CD4-positive, alpha-beta T cell treated with Interleukin-15 for 1 hour (primary cell): ENCODE measurements around the gene RAC2.
A peak's percentile ranks its signal among the peaks of the same experiment; 100 is the strongest.
"Not testable (repeated sequence)": the region's sequence is repeated elsewhere in the genome, so short reads cannot be mapped to it uniquely, and the experiment has no call there.

Experiments
- DNase-seq: peaks from one replicate; pipeline ENCODE4 v3.0.0-alpha.2; 2020

The RAC2 gene

DNA sequence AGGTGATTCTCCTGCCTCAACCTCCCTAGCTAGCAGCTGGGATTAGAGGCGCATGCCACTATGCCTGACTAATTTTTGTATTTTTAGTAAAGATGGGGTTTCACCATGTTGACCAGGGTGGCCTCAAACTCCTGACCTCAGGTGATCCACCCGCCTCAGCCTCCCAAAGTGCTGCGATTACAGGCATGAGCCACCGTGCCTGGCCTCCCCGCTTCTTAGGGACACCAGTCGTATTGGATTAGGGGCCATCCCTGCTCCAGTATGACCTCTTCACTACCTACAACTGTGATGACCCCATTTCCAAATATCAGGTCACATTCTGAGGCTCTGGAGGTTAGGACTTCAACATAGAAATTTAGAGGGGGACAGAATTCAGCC lies 42.6 kb downstream of the RAC2 start:
- not testable (repeated sequence) for DNase-seq

DNA sequence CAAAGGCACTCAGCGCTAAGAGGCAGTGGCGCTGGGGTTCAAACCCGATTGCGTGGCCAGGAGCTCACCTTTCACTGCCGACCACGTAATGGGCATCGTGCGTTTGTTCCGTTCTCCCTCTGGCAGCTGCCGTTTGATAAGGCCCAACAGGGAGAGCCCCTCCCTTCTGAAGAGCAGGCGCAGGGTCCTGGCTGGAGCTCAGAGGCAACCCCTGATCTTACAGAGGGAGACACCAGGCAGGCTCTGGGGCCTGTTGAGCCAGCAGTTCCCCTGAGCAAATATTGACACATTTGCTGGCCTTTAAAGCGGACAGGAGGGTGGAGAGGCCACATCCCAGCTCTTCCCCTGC lies 44.3 kb downstream of the RAC2 start:
- DNase-seq = no peak

DNA sequence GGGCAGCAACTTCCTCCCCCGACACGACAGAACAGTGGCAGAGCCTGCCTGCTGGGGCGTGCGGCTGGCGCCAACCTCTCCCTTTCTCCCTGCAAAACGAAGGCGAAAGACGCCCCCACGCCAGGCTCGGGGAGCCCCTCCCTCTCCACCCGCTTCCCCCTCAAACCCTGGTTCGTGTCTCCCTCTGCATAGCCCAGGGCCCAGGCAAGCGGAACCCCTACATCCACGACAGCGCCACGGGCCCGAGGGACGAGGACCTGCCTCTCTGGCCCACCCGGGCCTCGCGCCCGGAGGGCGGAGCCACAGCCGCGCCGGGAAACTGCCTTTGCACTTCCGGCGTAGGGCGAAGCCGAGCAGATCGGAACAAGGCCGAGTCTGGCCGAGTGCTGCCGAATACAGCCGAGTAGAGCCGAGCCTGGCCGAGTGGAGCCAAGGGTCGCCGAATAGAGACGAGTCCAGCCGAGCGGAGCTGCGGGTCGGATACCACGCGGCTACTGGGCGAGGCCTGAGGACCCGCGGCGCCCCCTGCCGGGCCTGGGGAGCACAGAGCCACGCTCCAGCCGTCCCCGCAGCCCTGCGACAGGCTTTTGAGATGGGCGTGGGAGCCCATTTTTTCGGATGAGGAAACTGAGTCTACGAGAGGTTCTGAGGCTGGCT lies 44.8 kb downstream of the RAC2 start:
- DNase-seq = peak; percentile 98

DNA sequence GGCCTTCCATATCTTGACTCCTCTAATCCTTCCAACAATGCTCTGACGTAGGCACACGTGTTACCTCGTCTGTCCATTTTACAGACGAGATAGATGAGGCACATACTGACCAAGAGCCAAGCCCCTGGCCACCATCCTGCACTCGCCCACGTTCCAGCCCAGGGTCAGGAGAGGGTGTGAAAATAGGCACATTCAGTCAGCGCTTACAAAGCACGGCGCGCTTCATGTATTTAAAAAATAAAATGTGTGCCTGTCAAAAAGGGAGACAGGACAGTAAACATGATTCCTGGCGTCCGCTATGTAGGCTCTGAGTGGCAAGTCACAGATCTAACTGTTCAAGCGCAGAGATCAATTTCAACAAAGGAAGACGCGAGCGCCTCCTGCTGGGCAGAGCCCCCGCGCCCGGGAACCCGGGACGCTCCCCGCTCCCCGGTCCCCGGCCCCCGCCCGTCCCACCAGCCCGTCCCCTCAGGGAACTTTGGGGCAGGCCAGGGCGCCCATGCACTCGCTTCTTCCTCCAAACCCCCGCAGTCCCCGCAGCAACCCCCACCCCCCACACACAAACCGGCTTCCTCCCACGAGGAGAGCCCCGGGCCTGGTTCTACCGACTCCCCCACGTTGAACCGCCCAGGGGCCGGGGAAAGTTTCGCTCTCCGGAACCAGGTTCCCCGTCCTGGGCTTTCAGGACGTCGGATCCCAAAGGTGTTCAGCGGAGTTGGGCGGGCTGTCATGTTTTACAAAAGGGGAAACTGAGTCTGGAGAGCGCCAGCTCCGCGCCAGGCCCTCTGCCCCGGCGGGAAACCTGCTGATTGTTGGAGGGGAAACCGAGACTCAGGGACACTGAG lies 45.6 kb downstream of the RAC2 start:
- peak; percentile 86 for DNase-seq

DNA sequence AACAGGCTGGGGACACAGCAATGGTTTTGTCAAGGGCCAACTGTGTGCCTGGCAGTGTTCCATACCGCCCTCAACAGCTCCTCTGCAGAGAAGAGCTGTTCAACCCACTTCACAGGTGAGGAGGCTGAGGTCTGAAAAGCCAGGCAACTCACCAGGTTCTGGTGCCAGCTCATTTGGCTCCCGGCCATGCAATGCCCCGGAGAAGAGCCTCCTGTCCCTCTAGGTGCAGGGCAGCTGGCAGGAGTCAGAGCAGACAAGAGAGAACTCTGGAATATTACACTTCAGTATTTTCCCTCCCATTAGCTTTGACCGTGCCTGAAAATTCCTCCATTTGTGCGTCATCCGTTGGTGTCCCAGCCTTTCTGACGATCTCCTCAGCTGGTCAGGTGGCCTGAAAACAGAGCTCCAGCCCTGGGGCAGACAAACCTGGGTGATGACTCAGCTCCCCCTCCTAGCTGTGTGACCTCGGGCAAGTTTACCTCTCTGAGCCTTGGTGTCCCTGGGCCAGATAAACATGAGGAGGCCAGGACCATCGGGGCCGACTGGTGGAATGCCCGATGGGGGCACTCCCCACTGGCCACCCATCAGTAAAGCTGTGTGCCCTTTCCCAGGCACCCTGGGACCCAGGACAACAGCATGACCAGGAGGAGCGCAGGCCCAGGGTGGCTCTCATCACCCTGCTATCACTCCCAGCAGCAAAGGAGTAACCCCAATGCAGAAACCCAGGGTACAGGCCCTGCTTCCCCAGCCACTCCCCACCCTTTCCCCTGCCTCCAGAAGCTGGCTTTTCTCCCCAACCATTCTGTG lies 46.4 kb downstream of the RAC2 start:
- no peak for DNase-seq

DNA sequence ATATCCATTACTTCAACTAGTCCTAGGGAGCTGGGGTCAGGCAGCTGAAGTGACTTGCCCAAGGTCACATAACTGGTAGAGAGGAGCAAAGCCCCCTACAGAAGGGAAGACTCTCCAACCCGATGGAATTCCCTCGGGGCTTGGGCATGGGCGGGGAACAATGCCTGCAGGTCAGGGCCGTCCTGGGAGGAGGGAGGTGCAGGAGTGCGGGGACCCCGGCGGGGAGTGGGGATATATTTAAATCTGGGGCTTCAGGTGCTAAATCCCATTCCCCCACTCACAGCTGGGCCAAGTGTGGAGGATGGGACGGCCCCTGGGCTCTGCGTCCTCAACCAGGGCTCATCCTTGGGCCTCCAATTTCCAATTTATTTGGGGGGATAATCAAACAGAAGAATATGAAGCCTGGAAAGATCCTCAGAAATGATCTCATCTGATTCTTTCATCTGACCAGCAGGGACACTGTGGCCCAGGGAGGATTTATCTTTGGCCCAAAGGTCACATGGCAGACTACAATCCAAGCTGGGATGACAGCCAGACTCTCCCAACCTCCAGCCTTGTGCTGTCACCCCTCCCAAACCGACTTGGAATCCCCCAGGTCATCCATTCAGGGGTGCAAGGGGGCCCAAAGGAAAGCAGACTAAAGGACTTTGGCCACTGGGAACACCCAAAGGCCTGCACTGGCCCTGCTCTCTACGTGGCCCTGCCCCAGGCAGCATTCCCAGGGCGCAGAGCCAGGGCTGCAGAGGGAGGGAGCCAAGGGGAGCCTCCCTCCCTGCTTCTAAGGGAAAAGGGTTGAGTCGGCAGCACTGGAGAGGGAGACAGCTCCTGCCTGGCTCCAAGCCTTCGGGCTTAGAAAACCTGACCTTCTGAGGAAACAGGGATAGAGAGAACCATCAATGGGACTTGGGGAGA lies 47.3 kb downstream of the RAC2 start:
- DNase-seq = no peak

DNA sequence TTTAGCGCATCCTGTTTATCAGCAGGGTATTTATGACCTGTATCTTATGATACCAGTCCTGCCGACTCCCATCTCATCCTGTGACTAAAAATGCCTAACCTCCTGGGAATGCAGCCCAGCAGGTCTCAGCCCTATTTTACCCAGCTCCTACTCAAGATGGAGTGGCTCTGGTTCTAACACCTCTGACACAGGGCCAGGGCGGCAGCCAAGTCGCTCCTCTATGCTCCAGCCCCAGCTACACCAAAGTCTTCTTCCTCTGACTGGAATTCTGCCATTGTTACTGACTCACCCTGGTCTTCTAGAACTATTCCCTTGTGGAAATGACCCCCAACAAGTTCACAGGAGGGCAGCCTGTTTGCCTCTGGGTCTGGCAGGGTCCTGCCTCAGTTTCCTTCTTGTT lies 48.1 kb downstream of the RAC2 start:
- no peak for DNase-seq

DNA sequence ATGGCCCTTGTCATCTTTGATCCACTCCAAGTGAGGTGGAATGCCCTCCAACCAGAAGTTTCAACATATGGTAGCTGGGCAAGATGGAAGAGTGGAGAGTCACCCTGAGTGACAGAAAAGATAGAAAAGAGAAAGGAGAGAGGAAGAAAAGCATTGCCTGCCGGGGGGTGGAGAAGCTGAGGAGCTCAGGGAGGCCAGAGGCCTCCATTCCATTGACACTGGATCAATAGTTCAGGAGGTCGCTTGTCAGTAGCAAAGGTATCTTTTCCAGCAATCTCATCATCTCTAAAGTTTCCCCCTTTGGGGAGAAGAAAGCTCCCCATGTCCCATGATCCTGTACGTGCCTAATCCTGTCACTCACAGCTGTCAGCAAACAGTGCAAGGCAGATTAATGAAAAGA lies 49.3 kb downstream of the RAC2 start:
- DNase-seq = no peak

DNA sequence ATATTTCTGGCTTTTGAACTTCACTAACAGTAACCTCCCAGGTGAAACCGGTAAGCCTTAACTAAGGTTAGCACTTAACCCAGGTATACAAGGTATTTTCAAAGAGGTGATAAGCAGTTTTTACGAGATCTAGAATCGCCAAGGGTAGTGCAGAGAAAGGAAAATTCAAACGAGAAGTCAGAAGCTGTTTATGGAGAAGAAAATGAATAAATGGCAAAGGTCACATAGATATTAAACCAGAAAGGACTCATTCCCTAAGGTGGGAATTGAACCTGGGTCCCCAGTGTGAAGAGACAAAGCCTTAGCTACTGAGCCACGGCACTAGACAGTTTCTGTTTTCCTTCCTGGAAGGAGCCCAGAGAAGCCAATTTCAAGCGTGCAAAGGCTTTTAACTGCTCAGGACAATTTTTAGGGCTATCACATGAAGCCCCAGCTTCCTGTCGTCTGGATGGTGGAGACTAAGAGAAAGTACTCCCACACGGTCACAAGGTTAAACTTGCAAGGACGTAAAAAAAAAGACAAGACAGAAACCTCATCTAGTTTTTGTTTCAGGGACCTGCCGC lies 50.4 kb downstream of the RAC2 start:
- peak; percentile 47 for DNase-seq

DNA sequence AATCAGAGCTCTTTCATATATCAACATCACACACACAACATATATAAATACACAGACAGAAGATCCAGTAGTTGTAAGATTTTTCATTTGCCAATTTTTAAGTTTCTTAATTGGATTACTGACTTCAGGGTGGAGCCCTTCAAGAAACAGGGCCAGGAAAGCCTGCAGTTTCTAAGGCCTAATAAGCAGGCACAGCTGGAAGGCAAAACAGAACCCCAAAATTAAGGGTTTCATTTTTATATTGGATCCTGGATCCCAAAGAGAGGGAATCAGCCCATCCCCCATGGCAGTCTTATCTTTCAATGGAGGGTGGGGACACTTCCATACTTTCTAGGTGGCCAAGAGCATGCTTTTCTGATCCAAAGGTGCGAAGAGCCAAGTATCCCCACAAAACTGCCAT lies 51.3 kb downstream of the RAC2 start:
- DNase-seq = no peak

DNA sequence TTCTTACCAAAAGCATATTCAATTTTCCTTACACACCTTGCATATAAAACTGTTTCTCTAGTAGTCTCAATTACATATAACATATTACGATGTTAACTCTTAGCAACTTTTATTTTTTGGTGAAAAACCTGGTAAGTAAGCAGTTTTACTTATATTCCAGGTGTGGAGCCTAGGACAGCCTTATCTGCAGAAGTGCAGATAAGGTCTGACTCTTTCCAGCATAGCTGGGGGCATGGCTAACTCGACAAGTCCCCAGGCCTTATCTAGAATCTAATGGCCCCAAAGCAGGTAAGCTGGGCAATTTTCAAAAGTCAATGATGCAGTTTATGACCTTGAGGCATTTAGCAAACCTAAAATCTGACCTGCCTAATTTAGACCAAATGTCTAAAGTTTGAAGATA lies 51.9 kb downstream of the RAC2 start:
- no peak for DNase-seq

DNA sequence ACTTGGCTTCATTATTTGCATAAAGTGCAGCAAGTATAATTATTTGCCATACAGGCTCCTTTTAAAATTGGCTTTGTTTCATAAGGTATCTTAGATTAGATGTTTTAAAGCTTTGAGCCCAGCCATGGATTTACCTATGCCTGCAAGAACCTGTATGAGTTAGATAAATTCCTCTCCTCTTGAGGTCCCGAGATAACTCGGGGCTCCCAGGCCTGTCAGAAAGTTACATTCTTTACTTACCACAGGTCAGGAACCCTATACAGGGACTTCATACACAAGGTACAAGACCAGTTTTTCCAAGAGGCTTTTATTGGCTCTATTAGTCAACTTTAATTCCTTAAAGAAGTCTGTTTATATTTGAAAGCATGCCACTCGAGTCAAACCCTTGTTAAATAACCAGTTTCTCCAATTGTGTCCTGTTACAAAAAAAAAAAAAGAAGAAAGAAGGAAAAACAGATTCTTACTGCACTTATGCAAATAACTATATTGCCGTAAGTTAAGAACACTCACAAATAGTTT lies 53.7 kb downstream of the RAC2 start:
- no peak for DNase-seq

DNA sequence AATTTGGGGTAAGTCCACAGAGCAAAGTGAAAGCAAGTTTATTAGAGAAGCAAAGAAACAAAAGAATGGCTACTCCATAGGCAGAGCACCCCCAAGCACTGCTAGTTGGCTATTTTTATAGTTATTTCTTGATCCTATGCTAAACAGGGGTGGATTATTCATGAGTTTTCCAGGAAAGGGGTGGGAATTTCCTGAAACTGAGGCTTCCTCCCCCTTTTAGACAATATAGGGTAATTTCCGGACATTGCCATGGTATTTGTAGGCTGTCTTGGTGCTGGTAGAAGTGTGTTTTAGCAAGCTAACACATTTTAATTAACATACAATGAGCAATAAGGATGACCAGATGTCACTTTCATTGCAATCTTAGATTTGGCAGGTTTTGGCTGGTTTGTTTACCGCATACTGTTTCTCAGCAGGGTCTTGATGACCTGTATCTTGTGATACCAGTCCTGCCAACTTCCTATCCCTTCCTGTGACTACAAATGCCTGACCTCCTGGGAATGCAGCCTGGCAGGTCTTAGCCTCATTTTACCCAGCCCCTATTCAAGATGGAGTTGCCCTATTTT lies 55.1 kb downstream of the RAC2 start:
- DNase-seq = no peak

DNA sequence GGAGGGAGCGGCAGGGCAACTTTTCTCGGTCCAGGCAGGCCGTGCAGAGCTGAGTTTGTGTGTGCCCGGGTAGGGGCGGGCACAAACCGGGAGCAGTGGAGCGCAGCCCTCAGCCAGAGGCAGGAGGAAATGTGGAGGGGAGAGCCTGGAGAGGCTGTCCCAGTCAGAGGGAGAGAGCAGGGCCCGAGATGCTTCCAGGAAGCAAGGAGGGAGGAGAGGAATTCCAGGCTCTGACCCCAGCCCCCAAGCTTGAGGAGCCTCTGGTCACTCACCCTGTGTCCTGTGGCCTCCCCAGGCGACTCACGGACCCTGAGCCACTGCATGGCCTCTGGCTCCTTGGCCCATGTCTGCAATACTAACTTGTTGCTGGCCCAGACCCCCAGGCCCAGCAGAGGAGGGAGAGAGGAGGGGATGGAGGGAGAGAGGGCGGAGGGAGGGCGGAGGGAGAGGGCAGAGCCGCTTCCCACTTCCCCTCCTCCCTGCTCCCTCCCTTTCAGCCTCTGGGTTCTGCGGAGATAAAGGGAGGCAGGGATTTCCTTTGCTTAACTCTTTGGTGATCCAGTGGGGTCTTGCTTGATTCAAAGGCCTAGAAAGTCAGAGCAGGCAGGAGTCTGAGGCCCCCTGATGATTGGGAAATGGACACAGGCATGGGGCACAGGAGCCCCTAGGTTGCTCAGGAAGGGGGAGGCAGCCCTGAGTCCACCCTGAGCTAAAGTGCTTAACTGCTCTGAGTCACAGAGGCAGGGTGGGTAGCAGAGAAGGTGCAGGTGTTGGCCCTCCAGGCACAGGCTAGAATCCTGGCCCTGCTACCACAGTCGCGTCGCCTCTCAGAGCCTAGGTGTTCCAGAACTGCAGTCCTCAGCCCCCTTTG lies 55.9 kb downstream of the RAC2 start, which contains the start of gene C1QTNF6:
Gene C1QTNF6, minus strand, starts transcription at position 357 of the 871 bp plus-strand sequence. Its CDS starts 34 bp downstream, at position 323.
- no peak for DNase-seq

DNA sequence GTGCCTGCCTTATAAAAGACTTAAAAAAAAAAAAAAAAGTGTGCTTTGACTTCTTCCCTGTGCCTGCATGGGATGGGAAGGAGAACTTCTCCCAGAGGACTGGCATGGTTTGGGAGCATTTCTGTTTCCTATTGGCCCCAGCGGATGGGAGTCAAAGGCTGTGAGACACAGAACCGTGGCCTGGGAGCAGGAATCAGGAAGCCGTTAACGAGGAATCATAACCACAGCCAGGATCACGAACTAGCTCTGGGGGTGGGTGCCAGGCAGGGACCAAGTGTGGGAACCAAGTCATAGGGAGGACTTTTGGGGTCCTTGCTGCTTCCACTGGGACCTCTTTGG lies 56.5 kb downstream of the RAC2 start:
- no peak for DNase-seq

DNA sequence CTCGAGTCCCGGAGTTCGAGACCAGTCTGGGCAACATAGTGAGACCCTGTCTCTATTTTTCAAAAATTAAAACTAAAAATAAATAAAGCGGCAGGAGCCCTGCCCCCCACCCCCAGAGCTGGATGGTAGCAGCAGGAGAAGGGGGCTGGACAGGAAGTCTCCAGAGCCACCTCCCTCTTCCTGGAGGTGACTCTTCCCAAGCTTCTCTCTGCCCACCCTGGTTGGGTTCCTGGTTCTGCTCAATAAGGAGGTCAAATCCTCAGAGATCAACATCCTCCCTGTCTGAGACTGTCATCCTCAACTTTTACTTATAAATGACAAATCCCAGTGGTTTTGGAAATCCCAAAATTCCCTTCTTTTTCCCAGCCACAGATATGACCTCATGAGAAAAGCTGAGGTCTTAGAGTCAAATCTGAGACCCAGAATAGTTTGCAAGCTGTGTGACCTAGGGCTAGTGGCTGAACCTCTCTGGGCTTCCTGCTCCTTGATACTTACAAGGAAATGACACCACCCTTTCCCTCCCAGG lies 57.0 kb downstream of the RAC2 start:
- DNase-seq = no peak

DNA sequence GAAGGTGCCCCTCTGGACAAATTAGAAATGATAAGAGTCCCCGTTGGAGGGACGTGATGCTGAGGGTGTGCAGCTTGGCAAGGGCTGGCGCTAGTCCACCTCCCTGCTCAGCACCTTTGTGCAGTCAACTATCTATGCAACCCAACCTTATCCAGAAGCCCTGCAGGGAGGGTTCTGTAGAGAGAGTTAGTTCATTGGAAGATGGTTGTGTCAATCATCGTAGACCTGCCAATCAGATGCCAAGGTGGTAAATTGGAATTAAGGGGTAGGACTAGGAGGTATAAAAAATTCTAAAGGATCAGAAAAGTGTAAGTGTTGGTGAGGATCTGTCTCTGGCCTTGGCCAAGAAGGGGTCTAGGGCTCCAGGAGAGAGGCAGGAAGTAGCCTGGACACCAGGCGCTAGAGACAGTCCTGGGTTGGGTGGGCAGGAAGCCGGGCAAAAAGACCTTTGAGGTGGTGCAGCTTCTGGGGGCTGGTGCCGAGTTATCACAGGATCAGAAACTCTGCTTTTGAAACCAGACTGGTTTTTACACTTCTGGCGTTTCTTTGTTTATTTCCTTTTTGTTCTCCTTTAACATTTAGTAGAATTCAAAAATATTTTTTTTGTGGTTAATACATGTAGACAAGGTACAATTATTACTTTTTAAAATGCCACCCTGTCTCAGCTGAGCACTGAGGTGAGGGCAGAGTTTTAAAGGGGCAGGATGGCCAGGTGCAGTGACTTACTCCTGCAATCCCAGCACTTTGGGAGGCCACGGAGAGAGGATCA lies 57.7 kb downstream of the RAC2 start:
- peak; percentile 42 for DNase-seq

DNA sequence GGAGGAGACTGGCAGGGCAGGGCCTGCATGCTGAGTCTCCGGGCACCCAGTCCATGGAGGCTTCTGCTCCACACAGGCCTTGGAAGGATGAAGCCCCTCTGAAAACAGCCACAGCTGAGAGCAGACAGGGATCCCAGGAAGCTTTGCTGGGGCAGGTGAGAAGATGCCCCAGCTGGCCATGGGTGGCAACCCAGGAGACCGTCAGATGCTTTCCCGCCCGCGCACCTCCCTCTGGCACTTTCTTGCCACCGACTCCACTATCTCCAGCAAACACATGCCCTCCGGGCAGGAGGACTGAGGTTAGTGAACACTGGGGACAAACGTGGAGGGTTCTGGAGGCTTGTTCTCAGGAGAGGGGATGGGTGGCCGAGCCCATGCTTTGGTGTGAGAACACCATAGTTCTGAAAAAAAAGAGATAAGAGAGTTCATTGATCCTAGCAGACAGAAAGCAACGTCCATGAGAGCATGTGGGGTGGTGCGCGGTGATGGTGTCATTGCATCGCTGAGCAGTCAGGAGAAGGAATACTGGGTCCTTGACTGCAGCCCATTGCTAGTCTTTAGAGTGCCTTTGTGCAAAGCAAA lies 58.3 kb downstream of the RAC2 start:
- DNase-seq = no peak

DNA sequence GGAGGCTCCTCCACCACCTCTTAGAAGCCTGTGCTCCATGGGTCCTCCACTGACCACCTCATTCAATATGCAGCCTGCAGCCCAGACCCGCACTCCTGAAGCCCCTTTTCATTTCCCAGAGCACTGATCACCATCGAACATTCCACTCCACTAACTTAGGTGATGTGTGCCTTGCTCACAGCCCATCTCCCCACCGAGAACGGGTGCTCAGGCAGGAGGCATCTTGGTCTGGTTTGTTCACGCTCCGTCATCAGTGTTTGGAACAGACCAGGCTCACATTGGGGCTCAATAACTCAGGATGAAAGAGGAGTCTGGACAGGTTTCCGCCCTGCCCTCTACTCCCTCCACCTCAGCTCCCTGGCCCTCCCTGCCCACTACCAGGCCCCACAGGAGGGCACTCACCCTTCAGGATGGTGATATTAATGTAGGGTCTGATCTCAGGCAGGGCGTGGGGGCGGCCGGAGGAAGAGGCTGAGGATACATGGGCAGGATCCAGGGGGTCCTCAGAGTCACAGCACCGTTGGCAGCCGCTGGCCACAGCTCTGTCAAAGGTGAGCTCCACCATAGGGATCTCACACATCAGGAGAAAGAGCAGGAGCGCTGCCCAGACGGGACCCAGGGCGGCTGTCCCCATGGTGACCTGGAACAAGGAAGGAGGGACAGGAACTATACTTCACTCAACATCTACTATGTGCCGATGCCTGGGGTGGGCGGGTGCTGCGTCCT lies 59.1 kb downstream of the RAC2 start:
- DNase-seq = no peak
